IPS-NIHi7 (cell line): ENCODE measurements around the gene CASZ1.

Source experiments
- DNase-seq: peaks from one replicate; pipeline ENCODE4 v3.0.0; 2012; ENCODE audit warnings: mixed read lengths; ENCODE audit errors: extremely low spot score

The CASZ1 gene, protein sequence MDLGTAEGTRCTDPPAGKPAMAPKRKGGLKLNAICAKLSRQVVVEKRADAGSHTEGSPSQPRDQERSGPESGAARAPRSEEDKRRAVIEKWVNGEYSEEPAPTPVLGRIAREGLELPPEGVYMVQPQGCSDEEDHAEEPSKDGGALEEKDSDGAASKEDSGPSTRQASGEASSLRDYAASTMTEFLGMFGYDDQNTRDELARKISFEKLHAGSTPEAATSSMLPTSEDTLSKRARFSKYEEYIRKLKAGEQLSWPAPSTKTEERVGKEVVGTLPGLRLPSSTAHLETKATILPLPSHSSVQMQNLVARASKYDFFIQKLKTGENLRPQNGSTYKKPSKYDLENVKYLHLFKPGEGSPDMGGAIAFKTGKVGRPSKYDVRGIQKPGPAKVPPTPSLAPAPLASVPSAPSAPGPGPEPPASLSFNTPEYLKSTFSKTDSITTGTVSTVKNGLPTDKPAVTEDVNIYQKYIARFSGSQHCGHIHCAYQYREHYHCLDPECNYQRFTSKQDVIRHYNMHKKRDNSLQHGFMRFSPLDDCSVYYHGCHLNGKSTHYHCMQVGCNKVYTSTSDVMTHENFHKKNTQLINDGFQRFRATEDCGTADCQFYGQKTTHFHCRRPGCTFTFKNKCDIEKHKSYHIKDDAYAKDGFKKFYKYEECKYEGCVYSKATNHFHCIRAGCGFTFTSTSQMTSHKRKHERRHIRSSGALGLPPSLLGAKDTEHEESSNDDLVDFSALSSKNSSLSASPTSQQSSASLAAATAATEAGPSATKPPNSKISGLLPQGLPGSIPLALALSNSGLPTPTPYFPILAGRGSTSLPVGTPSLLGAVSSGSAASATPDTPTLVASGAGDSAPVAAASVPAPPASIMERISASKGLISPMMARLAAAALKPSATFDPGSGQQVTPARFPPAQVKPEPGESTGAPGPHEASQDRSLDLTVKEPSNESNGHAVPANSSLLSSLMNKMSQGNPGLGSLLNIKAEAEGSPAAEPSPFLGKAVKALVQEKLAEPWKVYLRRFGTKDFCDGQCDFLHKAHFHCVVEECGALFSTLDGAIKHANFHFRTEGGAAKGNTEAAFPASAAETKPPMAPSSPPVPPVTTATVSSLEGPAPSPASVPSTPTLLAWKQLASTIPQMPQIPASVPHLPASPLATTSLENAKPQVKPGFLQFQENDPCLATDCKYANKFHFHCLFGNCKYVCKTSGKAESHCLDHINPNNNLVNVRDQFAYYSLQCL (N-terminal part only)

DNA sequence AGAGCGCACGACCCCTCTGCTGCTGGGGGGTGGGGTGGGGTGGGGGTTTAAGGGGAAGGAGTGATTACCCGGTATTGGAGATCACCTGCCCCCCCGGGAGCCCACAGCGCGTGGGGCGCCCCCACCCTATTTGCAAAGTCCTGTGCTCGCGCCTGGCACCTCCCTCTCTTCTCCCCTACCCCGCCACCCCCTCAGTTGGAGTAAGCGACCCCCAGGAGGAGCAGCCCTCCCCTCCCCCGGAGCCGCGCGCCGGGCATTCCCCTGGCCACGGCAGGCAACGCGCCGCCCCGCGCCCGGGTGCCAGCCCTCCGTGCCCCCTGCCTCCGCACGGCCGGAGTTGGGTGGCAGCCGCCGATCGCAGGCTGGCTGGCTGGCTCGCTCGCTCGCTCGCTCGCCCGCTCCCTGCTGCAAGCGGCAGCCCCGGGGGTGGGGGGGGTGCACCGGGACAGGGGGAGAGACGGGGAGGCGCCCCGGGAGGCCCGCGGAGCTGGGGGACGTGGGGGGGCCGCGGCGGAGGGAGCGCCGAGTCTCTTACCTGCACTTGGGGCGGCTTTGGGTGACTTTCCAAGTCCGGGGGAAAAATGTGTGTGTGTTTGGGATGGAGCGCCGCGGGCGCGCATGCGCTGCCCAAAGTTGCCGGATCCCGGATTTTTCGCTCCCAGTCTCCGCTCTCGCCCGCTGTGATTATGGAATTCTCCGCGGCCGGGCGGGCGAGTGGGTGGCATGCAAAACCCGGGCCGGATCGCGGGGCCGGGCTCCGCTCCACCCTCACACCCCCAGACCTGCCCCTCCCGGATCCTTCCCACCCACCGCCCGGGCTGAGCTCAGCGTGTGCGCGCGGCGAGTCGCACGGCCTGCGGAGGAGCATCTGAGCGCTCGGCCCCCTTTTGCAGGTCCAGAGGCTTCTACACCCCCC, at the start of gene CASZ1:
CASZ1 (minus strand) TSS at position 618 of the 916 bp plus-strand sequence. CDS start 102,757 bp downstream, outside the sequence.
- DNase-seq, result peak; percentile 97

- no peak for DNase-seq
These were observed 47.3 kb upstream of the CASZ1 start for GRCh38 chr1:10843697-10844096.

DNA sequence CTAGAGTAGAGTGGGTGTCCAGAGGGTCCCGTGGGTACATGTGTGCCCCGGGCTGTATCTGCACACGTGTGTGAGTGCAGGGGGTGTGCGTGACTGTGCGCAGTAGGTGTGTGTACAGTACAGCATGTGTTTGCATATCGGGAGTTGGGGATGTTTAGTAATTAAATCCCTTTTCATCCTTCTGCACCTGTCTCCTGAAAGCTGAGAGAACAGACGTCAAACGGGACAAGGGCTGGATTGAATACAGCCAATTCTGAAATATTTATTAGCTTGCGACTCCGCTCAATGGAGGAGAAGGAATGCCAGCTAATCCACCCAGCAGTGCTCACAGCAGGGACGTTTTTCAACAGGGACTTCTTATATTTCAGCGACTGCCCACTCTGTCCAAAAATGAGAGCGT, 44.7 kb upstream of the CASZ1 start:
- DNase-seq, result no peak

- DNase-seq, result no peak
These were observed 42.8 kb upstream of the CASZ1 start for GRCh38 chr1:10839188-10839770.

GRCh38 chr1:10838541-10838940, 42.1 kb upstream of the CASZ1 start:
- no peak for DNase-seq

DNA sequence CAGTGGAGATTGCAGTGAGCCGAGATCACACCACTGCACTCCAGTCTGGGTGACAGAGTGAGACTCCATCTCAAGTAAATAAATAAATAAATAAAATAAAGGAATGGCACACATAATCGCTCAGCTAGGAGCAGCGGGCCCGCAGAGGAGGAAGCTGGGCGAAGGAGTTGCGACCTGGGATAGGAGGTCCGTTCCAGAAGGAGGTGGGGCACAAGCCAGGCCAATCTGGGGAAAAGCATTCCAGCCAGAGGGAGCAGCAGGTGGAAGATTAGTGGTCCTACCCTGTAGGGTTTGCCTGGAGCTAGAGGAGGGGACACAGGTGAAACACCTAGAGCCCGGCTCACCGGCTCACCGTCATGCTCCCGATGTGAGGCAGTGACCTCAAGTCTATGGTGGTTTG, 40.3 kb upstream of the CASZ1 start:
- DNase-seq, result no peak

DNA sequence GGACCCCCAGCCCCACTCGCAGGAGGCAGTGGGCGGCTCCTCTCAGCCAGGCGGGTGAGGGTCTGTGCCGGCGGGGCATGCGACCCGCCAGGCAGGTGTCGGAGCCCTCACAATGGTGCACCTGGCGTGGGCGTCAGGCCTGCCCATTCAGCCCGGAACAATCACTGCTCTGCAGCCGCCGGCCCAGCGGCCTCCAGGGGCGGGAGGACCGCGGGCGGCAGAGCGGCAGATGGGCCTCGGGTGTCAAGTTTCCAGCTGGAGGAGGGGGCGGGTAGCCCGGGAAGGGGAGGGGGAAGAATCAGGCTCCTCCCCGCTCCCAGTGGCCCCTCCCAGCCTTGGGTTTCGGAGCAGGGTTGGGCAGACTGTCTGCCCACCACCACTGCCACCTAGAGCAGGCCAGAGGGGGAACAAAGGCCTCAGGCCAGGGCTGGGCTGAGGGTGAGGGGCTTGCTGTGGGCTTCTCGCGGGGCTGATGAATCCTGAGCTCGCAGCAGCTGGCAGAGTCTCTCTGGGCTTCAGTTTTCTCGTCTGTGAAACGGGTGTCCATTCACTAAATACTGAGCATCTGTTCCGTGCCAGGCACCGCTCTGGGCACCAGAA, 39.5 kb upstream of the CASZ1 start:
- DNase-seq, result peak; percentile 100

DNA sequence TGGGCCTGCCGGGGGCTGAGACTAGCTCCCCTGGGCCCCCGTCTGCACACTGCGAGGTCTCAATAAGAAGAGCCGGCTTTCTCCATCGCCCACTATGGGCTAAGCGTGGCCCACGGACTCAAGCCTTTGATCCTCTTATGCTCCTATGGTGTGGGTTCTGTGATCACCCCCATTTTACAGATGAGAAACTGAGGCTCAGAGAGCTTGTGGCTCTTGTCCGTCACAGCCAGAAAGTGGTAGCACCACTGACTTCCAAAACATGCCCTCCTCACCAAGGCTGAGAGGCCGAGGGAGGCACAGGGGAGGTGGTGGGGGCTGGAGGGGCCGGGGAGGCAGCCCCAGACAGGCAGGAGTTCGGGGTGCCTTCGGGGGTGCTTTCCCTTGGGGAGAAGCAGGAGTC, 39.0 kb upstream of the CASZ1 start:
- DNase-seq, result no peak

DNA sequence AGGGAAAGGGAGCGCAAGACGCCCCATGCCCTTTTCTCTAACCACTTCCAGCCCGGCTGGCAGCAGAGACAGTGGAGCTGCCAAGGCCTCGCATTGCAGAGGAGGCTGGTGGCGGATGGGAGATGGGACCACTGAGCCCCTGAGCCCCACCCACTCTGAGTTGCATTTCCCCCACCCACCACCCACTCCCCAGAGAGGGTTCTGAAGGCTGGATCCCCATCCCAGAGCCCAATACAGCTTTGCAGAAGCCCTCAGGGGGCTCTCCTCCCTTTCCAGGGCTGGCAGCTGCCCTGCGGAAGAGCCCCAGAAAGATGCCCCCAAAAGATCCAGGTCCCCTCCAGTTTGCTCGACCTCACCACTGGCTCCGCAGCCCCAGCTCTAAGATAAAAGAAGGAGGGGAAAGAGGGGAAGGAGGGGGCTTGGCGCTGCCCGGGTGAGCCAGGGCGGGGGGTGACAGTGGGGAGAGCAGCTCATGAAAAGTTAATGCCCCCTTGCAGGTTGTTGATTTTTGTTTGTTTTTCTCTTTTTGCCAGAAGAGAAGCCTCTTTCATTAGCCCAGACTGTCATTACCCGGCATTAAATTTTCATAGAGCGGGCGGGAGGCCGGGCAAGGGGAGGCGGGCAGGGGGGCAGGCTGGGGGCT, 38.4 kb upstream of the CASZ1 start:
- no peak for DNase-seq

- no peak for DNase-seq
These were observed 37.4 kb upstream of the CASZ1 start for GRCh38 chr1:10833630-10834557.

DNA sequence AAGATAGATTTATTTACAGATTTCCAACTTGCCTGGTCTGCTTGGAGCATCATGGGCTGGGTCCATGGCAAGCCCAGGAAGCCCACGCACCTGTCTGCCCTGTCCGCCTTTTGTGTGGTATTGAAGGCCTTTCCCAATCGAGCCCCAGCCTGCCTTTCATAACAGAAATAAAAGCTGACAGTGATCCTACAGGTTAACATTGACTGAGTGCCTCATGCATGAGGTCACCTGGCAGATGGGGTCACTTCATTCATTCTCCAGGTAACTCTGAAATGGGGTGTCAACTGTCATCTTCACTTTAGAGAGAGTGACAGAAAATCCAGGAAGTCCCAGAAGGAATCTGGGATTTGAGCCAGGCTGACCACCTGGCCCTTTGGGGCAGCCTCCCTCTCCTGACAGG, 36.3 kb upstream of the CASZ1 start:
- no peak for DNase-seq

GRCh38 chr1:10830961-10831668, 34.7 kb upstream of the CASZ1 start:
- DNase-seq, result no peak

DNA sequence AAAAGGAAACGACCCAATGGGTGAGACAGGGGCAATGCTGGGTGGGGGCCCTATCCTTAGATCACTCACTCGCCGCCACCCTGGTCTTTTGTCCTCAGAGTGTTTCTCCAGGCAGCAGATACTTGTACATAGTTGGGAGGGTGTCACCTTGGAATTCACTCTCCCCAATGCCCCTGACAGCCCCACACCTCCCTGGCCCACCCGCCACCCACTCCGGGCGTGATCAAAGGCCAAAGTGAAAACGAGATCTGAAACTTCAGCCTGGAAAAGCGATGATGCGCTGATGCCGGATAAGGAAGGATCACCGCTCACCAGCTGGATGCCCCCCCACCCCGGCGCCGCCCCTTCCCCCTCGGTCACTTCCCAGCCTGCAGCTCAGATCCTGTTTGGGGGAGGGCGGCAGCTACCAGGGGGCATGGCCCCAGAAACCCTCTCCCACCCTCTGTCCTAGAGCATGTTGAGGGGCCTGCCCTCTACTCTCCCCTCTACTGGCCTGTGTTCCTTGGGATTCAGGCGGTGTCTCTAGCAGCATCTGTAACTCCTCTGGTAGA, 33.6 kb upstream of the CASZ1 start:
- DNase-seq, result no peak

GRCh38 chr1:10829067-10829818, 32.8 kb upstream of the CASZ1 start:
- no peak for DNase-seq

DNA sequence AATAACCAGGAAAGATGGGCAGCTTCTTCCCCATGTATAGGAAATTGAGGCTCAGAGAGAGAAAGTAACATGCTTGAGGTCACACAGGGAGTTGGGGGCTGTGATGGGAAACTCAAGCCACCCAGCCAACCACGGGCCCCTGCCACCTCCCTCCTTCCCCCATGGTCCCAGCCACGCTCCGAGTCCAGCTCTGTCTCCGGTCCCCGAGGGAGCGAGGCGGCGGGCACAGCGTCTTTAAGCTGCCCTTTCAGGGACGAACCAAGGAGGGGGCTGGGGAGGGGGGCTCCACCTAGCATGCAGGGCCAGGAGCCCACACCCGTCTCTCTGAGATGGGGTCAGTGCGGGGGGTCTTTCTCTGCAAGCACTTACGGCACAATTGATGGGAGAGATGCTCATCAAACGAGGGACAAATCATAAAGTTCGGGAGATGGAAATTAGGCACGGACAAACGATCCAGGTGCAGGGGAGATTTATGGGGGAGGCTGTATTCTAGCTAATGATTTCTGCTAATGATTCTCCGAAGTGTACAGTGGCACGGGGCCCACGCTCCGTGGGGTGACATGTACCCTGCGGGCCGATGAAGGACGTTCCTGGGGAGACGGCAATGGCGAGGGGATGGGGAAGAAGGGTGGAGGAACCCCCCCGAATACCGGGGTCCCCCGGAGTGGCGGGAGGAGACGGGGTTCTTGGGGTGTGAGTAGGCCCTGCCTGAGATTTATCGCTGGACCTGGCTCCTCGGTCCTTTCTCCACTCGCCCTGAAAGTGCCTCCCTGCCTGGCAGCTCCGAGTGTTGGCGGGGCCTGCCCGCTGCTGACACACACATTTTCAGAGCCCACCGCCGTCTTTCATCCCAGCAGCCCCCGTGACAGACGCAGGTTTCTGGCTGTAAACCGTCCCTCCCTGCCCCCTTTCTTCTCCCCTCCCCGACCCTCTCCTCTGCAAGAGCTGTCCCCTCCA, 31.2 kb upstream of the CASZ1 start:
- DNase-seq, result no peak

DNA sequence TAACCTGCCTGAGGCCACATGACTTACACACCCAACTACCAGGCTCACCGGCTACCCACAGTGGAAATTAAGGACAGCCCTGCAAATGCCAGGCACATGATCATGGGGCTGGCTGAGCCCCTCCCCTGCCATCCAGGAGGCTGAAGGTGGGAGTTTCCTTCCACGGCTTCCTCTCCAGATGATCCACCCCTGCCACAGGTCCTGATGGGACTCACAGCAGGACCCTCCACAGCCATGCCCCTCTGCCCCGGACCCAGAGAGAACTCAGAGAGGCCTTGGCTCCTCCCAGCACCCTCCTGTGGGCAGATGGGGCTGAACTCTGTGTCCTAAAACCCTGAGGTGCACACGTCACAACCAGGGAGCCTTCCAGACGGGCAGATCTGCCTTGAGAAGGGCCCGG, 29.1 kb upstream of the CASZ1 start:
- no peak for DNase-seq
